Chondrocyte (in vitro differentiated cells): ENCODE results near the gene SAP25. TPM values are rescaled to one million over a fixed set of nuclear protein-coding genes. Genes with fewer than 3 reads are reported as not detected.

Experiments
- DNase-seq: peaks from one replicate; pipeline ENCODE4 v3.0.0; 2021; ENCODE audit warnings: mixed read lengths, low spot score
- H3K27ac Mint-ChIP-seq: one replicate; pipeline ENCODE4 v1.8.0; 2021; ENCODE audit warnings: mild to moderate bottlenecking, moderate library complexity, mixed read lengths; ENCODE audit not compliant: unreplicated experiment
- H3K27me3 Mint-ChIP-seq: 2 replicates; pipeline ENCODE4 v1.8.0; 2021; ENCODE audit warnings: low read depth, mixed read lengths
- H3K36me3 Mint-ChIP-seq: 2 replicates; pipeline ENCODE4 v1.8.0; 2021; ENCODE audit warnings: low read depth, mixed read lengths
- H3K4me1 Mint-ChIP-seq: 2 replicates; pipeline ENCODE4 v1.8.0; 2021; ENCODE audit warnings: low read depth, mild to moderate bottlenecking, mixed read lengths
- H3K4me3 Mint-ChIP-seq: one replicate; pipeline ENCODE4 v1.8.0; 2021; ENCODE audit warnings: mild to moderate bottlenecking, moderate library complexity, mixed read lengths; ENCODE audit not compliant: unreplicated experiment
- H3K9me3 Mint-ChIP-seq: 2 replicates; pipeline ENCODE4 v1.8.0; 2021; ENCODE audit warnings: low read depth, mixed read lengths
- long read RNA-seq: library from polyadenylated mRNA; stranded (forward); transcript quantifications from one replicate; pipeline ENCODE4 v2.0.0, GENCODE V29; 2021
- total RNA-seq: library from RNA; stranded (reverse); gene quantifications from 3 replicates; pipeline ENCODE4 v1.2.1, GENCODE V29; 2021
- TF ChIP-seq, protein P1 (sequence below): fragments of 200-600 bp; sonication (generic); IDR thresholded peaks from 2 replicates; pipeline ENCODE4 v1.5.0; 2021; ENCODE audit warnings: antibody characterized with exemption, mild to moderate bottlenecking, moderate library complexity

SAP25 gene
- total RNA-seq: 0.70 to 1.1 TPM in 2 of 3 replicates, not detected in the other
- long read RNA-seq, partial matches to known transcripts: 0 of 1 reads
- long read RNA-seq, other reads (novel, unspliced or antisense): 0 of 1 reads

DNA sequence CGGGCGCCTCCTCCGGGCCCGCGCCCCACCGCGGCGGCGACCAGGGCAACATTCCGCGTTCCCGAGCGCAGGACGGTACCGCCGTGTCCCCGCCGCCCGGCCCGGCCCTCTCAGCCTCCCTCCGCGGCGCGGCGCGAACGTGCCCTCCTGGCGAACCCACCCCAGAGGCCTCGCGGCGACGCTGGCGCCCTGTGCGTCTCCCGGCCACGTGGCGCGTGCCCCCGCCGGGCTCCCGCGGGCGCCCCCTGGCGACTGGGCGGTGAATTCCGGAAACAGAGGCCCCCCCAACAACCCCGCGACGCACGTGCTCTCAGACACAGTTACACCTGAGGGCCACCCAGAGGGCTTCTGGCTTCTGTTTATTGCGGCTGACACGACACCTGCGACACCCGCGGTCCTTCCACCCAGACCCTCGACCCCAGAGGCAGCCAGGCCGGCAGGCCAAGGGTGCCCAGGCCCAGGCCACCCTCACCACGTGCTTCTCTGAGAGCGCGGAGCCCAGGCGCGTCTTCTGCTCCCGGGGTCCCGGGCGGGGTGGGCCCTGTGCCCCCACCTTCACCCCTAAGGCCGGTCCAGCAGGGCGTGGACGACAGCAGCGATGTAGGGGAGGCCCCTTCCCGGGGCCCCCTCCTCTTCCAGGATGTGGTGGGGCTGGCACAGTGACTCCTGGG is at the start of gene SAP25:
Gene SAP25, minus strand, starts transcription at position 210 of the 671 bp plus-strand sequence. Its CDS starts 158 bp downstream, at position 52.
- Mint-ChIP-seq H3K27ac (no peak within 1 kb of the TSS), H3K4me1 (peaks cover 3% of the 10 kb centered on the region), H3K36me3 (peaks cover 10% of the 10 kb centered on the region), H3K27me3 (no peaks in the 10 kb centered on the region), H3K9me3 (no peaks in the 10 kb centered on the region), H3K4me3 (no peak within 1 kb of the TSS)
- no peak for DNase-seq
- TF ChIP-seq, protein P1, sequence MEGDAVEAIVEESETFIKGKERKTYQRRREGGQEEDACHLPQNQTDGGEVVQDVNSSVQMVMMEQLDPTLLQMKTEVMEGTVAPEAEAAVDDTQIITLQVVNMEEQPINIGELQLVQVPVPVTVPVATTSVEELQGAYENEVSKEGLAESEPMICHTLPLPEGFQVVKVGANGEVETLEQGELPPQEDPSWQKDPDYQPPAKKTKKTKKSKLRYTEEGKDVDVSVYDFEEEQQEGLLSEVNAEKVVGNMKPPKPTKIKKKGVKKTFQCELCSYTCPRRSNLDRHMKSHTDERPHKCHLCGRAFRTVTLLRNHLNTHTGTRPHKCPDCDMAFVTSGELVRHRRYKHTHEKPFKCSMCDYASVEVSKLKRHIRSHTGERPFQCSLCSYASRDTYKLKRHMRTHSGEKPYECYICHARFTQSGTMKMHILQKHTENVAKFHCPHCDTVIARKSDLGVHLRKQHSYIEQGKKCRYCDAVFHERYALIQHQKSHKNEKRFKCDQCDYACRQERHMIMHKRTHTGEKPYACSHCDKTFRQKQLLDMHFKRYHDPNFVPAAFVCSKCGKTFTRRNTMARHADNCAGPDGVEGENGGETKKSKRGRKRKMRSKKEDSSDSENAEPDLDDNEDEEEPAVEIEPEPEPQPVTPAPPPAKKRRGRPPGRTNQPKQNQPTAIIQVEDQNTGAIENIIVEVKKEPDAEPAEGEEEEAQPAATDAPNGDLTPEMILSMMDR: no peak

DNA sequence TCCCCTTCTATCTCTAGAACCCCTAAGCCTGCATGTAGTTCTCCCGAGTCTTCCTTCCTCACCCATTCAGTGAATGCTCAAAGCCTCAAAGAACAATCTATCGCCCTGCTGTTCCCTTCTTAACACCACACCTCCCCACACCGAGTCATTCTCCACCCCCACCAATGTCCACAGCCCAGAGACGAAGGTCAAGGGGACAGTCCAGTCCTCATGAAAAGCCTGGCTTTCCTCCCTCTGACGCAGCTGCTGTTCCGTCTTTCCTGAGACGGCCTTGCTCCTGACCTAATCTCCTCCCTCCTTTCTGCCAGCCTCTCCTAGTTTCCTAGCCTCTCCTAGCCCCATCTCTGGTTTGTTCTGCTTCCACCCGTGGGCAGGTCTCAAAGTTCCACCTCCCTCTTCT is 47.9 kb upstream of the SAP25 start:
- peaks cover 7% of the 10 kb centered on the region for H3K4me1 Mint-ChIP-seq
- no peak for DNase-seq
- H3K9me3 Mint-ChIP-seq: no peaks in the 10 kb centered on the region
- no peak overlapping the region for H3K27ac Mint-ChIP-seq
- TF ChIP-seq, protein P1: no peak
- no peak overlapping the region for H3K4me3 Mint-ChIP-seq
- H3K27me3 Mint-ChIP-seq: no peaks in the 10 kb centered on the region
- H3K36me3 Mint-ChIP-seq: peaks cover 6% of the 10 kb centered on the region

DNA sequence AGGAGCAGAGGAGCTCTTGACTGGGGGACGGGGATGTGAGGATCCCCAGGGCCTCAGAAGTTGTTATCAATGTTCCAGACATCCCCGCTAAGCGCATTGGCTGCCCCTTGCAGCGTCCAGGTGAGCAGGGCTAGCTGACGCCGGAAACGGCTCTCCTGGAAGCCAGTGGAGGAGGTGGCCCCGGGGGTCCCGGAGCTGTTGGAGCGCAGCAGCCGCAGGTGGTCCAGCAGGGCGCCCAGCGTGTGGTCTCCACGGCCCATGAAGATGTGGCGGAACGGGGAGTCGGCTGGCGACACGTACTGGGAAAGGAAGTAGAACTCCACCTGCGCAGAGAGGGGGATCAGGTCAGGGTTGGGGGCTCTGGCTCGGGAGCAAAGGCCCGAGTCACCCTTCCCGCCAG is 47.1 kb upstream of the SAP25 start:
- DNase-seq: no peak
- Mint-ChIP-seq H3K4me1 (peaks cover under 1% of the 10 kb centered on the region), H3K36me3 (peaks cover 6% of the 10 kb centered on the region), H3K27ac (no peak overlapping the region), H3K9me3 (no peaks in the 10 kb centered on the region), H3K4me3 (no peak overlapping the region), H3K27me3 (no peaks in the 10 kb centered on the region)
- TF ChIP-seq, protein P1: no peak

DNA sequence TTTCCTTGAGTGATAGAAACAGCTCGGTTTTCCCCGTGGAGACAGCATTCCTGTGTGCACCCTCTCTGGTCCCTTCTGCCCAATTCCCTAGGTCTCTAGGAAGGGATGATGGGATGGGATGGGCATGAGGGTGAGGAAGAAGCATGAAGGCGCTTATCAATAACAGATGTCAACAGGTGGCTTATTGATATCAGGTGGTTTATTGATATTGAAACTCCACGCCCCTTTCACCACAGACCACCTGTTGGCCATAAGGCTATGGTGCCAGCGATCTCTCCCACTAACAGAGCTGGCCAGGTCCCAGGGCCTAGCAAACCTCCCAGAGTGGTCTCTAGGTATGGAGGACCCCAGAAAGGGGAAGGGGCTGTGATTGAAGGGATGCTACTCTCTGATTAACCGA is 46.5 kb upstream of the SAP25 start:
- Mint-ChIP-seq H3K4me3 (no peak overlapping the region), H3K36me3 (peaks cover 6% of the 10 kb centered on the region), H3K4me1 (no peaks in the 10 kb centered on the region), H3K27me3 (no peaks in the 10 kb centered on the region), H3K27ac (no peak overlapping the region), H3K9me3 (no peaks in the 10 kb centered on the region)
- no peak for DNase-seq
- TF ChIP-seq, protein P1: no peak

DNA sequence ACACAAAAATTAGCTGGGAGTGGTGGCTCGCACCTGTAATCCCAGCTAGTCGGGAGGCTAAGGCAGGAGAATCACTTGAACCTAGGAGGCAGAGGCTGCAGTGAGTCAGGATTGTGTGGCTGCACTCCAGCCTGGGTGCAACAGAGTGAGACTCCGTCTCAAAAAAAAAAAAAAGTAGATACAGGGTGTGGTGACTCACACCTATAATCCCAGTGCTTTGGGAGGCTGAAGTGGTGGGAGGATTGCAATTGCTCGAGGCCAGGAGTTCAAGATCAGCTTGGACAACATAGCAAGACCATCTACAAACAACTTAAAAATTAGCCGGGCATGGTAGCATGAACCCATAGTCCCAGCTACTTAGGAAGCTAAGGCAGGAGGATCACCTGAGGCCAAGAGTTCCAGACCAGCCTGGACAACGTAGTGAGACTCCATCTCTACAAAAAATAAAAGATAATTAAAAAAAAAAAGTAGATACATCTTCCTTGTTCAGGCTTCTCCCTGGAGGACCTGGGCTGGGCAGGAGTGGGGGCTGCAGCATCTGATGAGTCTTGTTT is 40.7 kb upstream of the SAP25 start:
- Mint-ChIP-seq H3K9me3 (no peaks in the 10 kb centered on the region), H3K27ac (no peak overlapping the region), H3K4me3 (no peak overlapping the region), H3K27me3 (no peaks in the 10 kb centered on the region), H3K4me1 (peaks cover 14% of the 10 kb centered on the region), H3K36me3 (no peaks in the 10 kb centered on the region)
- TF ChIP-seq, protein P1: no peak
- DNase-seq: no peak
